A673 (cell line): ENCODE measurements around the gene ITPR2.

Experiments
- EZH2 ChIP-seq: fragments of 200-600 bp; sonication (generic); IDR thresholded peaks from 2 replicates; pipeline ENCODE4 v1.6.1; 2017; ENCODE audit warnings: borderline replicate concordance, low read depth, mild to moderate bottlenecking, mixed read lengths, antibody characterized with exemption, low read length; ENCODE audit not compliant: poor library complexity, severe bottlenecking
- TF ChIP-seq, protein P1 (sequence below): fragments of 300-800, 200-600 bp; sonication (generic); conservative IDR thresholded peaks from 2 replicates; pipeline ENCODE4 v1.5.1; 2017; ENCODE audit warnings: low read depth, mild to moderate bottlenecking, antibody characterized with exemption, low read length, moderate library complexity, mixed read lengths

- TF ChIP-seq, protein P1, sequence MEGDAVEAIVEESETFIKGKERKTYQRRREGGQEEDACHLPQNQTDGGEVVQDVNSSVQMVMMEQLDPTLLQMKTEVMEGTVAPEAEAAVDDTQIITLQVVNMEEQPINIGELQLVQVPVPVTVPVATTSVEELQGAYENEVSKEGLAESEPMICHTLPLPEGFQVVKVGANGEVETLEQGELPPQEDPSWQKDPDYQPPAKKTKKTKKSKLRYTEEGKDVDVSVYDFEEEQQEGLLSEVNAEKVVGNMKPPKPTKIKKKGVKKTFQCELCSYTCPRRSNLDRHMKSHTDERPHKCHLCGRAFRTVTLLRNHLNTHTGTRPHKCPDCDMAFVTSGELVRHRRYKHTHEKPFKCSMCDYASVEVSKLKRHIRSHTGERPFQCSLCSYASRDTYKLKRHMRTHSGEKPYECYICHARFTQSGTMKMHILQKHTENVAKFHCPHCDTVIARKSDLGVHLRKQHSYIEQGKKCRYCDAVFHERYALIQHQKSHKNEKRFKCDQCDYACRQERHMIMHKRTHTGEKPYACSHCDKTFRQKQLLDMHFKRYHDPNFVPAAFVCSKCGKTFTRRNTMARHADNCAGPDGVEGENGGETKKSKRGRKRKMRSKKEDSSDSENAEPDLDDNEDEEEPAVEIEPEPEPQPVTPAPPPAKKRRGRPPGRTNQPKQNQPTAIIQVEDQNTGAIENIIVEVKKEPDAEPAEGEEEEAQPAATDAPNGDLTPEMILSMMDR: no peak
- TF ChIP-seq EZH2: no peak
Observed at GRCh38 chr12:26290565-26290964, 542.4 kb downstream of the ITPR2 start.
